Endothelial cell of umbilical vein (primary cell): ENCODE results near the gene AMPD1. TPM values are rescaled to one million over a fixed set of nuclear protein-coding genes. Genes with fewer than 3 reads are reported as not detected.

Source experiments
- BruUV-seq: library from RNA; stranded (reverse); fragments of 400-500 nt; replicated peaks from 2 replicates; lab custom pipeline; 2021; lab: Mats Ljungman, UMichigan
- CTCF ChIA-PET: fragments of 300-600, 350-600 bp; sonication (Branson Sonifier 250); formaldehyde crosslinking; loops from one replicate; lab custom pipeline; 2021; ENCODE audit warnings: antibody characterized with exemption, inconsistent platforms; lab: Charles Lee
- POLR2A ChIA-PET: fragments of 300-600, 350-600 bp; sonication (Branson Sonifier 250); formaldehyde crosslinking; loops from one replicate; lab custom pipeline; 2021; ENCODE audit warnings: antibody characterized with exemption, inconsistent platforms; lab: Charles Lee
- DNase-seq: peaks from one replicate; pipeline ENCODE4 v3.0.0-alpha.2; 2011; ENCODE audit warnings: low read depth, low spot score
- FAIRE-seq: peaks from 2 replicates; lab custom pipeline; 2011; peaks lifted over from hg19 to GRCh38; lab: Jason Lieb, UNC
- H2AFZ ChIP-seq: 2 replicates; pipeline ENCODE4 v1.6.0; 2012; ENCODE audit warnings: low read depth, low read length, control low read depth, inconsistent platforms
- H3K27ac ChIP-seq: 2 replicates; pipeline ENCODE4 v1.5.1; 2011; ENCODE audit warnings: low read depth, mild to moderate bottlenecking, control low read depth, low read length, moderate library complexity; ENCODE audit not compliant: insufficient read depth
- H3K27me3 ChIP-seq, 2 experiments: 2 replicates each; pipeline versions ENCODE4 v1.6.0 to v1.6.1; 2011; ENCODE audit warnings: low read length in 2 of 2, mixed read lengths in 1 of 2; ENCODE audit not compliant: control insufficient read depth in 2 of 2, insufficient read depth in 2 of 2
- H3K36me3 ChIP-seq, 2 experiments: 2 replicates in 1 of 2; 3 replicates in 1 of 2; pipeline ENCODE4 v1.5.1; 2011; ENCODE audit warnings: low read length in 2 of 2, mild to moderate bottlenecking in 1 of 2, moderate library complexity in 1 of 2; ENCODE audit not compliant: control insufficient read depth in 2 of 2, insufficient read depth in 2 of 2; ENCODE audit errors: extremely low read depth in 1 of 2
- H3K4me1 ChIP-seq: 3 replicates; pipeline ENCODE4 v1.5.1; 2011; ENCODE audit warnings: mild to moderate bottlenecking, low read length; ENCODE audit not compliant: control insufficient read depth, insufficient read depth; ENCODE audit errors: extremely low read depth
- H3K4me2 ChIP-seq: 2 replicates; pipeline ENCODE4 v1.6.1; 2011; ENCODE audit warnings: low read length, control low read depth, mixed read lengths; ENCODE audit not compliant: insufficient read depth
- H3K4me3 ChIP-seq, 3 experiments: fragments of 200-600 bp in 1 of 3; sonication (generic), shearing (Covaris generic) in 1 of 3; replicated peaks in 1 of 3; 2 replicates each; pipeline ENCODE4 v1.5.1; 2011 to 2016; ENCODE audit warnings: control low read depth in 3 of 3, low read length in 3 of 3, mild to moderate bottlenecking in 2 of 3, inconsistent platforms in 1 of 3, low read depth in 1 of 3, moderate library complexity in 1 of 3; ENCODE audit not compliant: insufficient read depth in 1 of 3
- H3K79me2 ChIP-seq: 2 replicates; pipeline ENCODE4 v1.6.0; 2012; ENCODE audit warnings: low read length, inconsistent platforms; ENCODE audit not compliant: control insufficient read depth, insufficient read depth
- H3K9ac ChIP-seq: replicated peaks from 2 replicates; pipeline ENCODE3; 2011; ENCODE audit warnings: low read length, control low read depth; ENCODE audit not compliant: insufficient read depth; ENCODE audit errors: extremely low read depth
- H3K9me1 ChIP-seq: replicated peaks from 3 replicates; pipeline ENCODE4 v1.6.0; 2011; ENCODE audit warnings: mild to moderate bottlenecking, low read length; ENCODE audit not compliant: control insufficient read depth, insufficient read depth; ENCODE audit errors: extremely low read depth
- H3K9me3 ChIP-seq: replicated peaks from 2 replicates; pipeline ENCODE4 v1.5.1; 2012; ENCODE audit warnings: low read length, inconsistent platforms; ENCODE audit not compliant: control insufficient read depth, insufficient read depth
- H4K20me1 ChIP-seq: replicated peaks from 2 replicates; pipeline ENCODE3; 2011; ENCODE audit warnings: mild to moderate bottlenecking, low read length; ENCODE audit not compliant: control insufficient read depth, insufficient read depth; ENCODE audit errors: extremely low read depth
- EZH2 ChIP-seq: IDR thresholded peaks from 2 replicates; pipeline ENCODE4 v1.6.1; 2012; ENCODE audit warnings: borderline replicate concordance, low read depth, mild to moderate bottlenecking, moderate library complexity, low read length, inconsistent platforms; ENCODE audit not compliant: severe bottlenecking
- FOS ChIP-seq: IDR thresholded peaks from 2 replicates; pipeline ENCODE4 v1.6.1; 2011; ENCODE audit warnings: mild to moderate bottlenecking, low read length, moderate library complexity, borderline replicate concordance; ENCODE audit not compliant: insufficient read depth
- GATA2 ChIP-seq: IDR thresholded peaks from 2 replicates; pipeline ENCODE4 v1.7.0; 2011; ENCODE audit warnings: low read depth, mild to moderate bottlenecking, moderate library complexity, mixed read lengths, low read length; ENCODE audit not compliant: insufficient read length, insufficient read depth
- JUN ChIP-seq: IDR thresholded peaks from 2 replicates; pipeline ENCODE4 v1.6.1; 2011; ENCODE audit warnings: borderline replicate concordance, low read depth; ENCODE audit not compliant: insufficient read length, insufficient read depth
- MYC ChIP-seq: IDR thresholded peaks from one replicate; pipeline ENCODE4 v1.6.1; 2011; ENCODE audit warnings: mild to moderate bottlenecking, low read depth, low read length
- POLR2A ChIP-seq: IDR thresholded peaks from 2 replicates; pipeline ENCODE4 v1.6.1; 2012; ENCODE audit warnings: low read depth, mild to moderate bottlenecking, control low read depth, low read length
- POLR2AphosphoS5 ChIP-seq: IDR thresholded peaks from 2 replicates; pipeline ENCODE4 v1.6.1; 2012; ENCODE audit warnings: low read depth, mild to moderate bottlenecking, control low read depth, low read length, moderate library complexity; ENCODE audit not compliant: insufficient read depth
- dilution Hi-C: fragments of 300-500 bp; cut with MboI; formaldehyde crosslinking; loops from one replicate; pipeline ENCODE4 v1.15.0; 2019; ENCODE audit warnings: low sequenced_read_pairs; ENCODE audit not compliant: extremely low pct_ligation_motif_present
- intact Hi-C: fragments of 100-400 bp; cut with micrococcal nuclease; formaldehyde crosslinking; loops from one replicate; pipeline ENCODE4 v1.10.0; 2022
- polyA plus RNA-seq, 4 experiments: library from polyadenylated mRNA; depleted of rRNA in 3 of 4; stranded (reverse) in 3 of 4; unstranded in 1 of 4; fragments of >200 nt; gene quantifications; 2 replicates each; pipeline versions ENCODE4 v1.2.1 to v1.2.3, GENCODE V29; 2011 to 2012; ENCODE audit warnings: missing spikeins in 1 of 4
- total RNA-seq: library from RNA; stranded (reverse); gene quantifications from 2 replicates; pipeline ENCODE4 v1.2.3, GENCODE V29; 2021
- TF ChIP-seq, protein P1 (sequence below): IDR thresholded peaks from 2 replicates; pipeline ENCODE4 v1.6.1; 2011; ENCODE audit not compliant: insufficient read depth, insufficient read length
- TF ChIP-seq, protein P2 (sequence below), 2 donors: IDR thresholded peaks; 1 replicate in 1 of 2; 2 replicates in 1 of 2; pipeline ENCODE4 v1.5.1; 2011; ENCODE audit warnings: low read length in 2 of 2, mild to moderate bottlenecking in 2 of 2, moderate library complexity in 2 of 2, control low read depth in 1 of 2, inconsistent platforms in 1 of 2, low read depth in 1 of 2; ENCODE audit not compliant: insufficient read depth in 1 of 2; ENCODE audit errors: extremely low read depth in 1 of 2

AMPD1 gene
- total and polyA plus RNA-seq, 2 donors (not counting 3 experiments of a cell fraction or from before 2014, with no cell fraction given) = not detected

DNA sequence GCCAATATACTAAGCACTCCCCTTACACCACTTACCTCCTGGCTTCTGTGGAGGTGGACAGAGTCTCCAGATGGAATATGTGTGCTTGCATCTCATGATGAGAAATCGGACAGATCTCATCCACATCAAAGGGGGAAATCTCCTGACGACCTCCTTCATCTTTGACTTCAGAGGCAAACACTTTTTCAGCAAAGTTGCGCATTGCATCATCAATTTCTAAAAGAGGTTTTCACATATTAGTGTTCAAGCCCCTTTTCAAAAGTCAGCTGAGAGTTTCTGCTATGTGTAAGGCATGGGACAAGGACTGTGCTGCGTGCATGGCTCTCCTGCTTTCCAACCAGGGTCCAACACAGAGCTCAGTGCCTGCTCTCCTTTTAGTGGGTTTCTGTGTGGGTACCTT lies 6.8 kb downstream of the AMPD1 start:
- Histone ChIP-seq H3K9ac (no peak overlapping the region), H3K9me3 (no peaks in the 10 kb centered on the region), H3K27me3 (peaks cover 4 to 14% of the 10 kb centered on the region in 2 experiments), H3K36me3 (no peaks in the 10 kb centered on the region), H3K4me2 (no peak overlapping the region), H2AFZ (no peak overlapping the region), H3K9me1 (no peaks in the 10 kb centered on the region), H4K20me1 (no peaks in the 10 kb centered on the region), H3K27ac (no peak overlapping the region), H3K4me1 (no peaks in the 10 kb centered on the region), H3K79me2 (no peaks in the 10 kb centered on the region), H3K4me3 (no peak overlapping the region)
- CTCF ChIA-PET = no interaction called here
- intact Hi-C loops = no loop called here
- TF ChIP-seq JUN (no peak), GATA2 (no peak), POLR2AphosphoS5 (no peak), POLR2A (no peak), FOS (no peak), MYC (no peak), EZH2 (no peak)
- TF ChIP-seq, protein P1, sequence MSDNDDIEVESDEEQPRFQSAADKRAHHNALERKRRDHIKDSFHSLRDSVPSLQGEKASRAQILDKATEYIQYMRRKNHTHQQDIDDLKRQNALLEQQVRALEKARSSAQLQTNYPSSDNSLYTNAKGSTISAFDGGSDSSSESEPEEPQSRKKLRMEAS = no peak
- TF ChIP-seq, protein P2, sequence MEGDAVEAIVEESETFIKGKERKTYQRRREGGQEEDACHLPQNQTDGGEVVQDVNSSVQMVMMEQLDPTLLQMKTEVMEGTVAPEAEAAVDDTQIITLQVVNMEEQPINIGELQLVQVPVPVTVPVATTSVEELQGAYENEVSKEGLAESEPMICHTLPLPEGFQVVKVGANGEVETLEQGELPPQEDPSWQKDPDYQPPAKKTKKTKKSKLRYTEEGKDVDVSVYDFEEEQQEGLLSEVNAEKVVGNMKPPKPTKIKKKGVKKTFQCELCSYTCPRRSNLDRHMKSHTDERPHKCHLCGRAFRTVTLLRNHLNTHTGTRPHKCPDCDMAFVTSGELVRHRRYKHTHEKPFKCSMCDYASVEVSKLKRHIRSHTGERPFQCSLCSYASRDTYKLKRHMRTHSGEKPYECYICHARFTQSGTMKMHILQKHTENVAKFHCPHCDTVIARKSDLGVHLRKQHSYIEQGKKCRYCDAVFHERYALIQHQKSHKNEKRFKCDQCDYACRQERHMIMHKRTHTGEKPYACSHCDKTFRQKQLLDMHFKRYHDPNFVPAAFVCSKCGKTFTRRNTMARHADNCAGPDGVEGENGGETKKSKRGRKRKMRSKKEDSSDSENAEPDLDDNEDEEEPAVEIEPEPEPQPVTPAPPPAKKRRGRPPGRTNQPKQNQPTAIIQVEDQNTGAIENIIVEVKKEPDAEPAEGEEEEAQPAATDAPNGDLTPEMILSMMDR (IDR thresholded peaks at IDR 0.05; ENCODE audit: extremely low read depth in 1 of 2, insufficient read depth in 1 of 2, low read depth in 1 of 2, low read length in 2 of 2) = no peak
- POLR2A ChIA-PET = no interaction called here
- DNase-seq = no peak
- dilution Hi-C loops = no loop called here
- no TSS peak for BruUV-seq
- no peak for FAIRE-seq
